Activated T-helper 17 cell treated with anti-CD3 and anti-CD28 coated beads, Interleukin-2, amount 50 U/mL, for 72 hours (primary cell): ENCODE results near the gene SLC8A1. TPM values are rescaled to one million over a fixed set of nuclear protein-coding genes. Genes with fewer than 3 reads are reported as not detected.

Experiments
- ATAC-seq: fragments of 150-1000 bp; cut with Tn5 transposase; replicated peaks from 2 replicates; pipeline ENCODE4 v1.10.0; 2021; ENCODE audit warnings: mild to moderate bottlenecking, moderate library complexity
- H3K27ac Mint-ChIP-seq: one replicate; pipeline ENCODE4 v1.8.0; 2022; ENCODE audit warnings: mixed read lengths
- H3K27me3 Mint-ChIP-seq: one replicate; pipeline ENCODE4 v1.8.0; 2022; ENCODE audit warnings: mixed read lengths
- H3K36me3 Mint-ChIP-seq: one replicate; pipeline ENCODE4 v1.8.0; 2022; ENCODE audit warnings: low read depth, mild to moderate bottlenecking, mixed read lengths
- H3K4me1 Mint-ChIP-seq: one replicate; pipeline ENCODE4 v1.8.0; 2022; ENCODE audit warnings: mixed read lengths
- H3K4me3 Mint-ChIP-seq: one replicate; pipeline ENCODE4 v1.8.0; 2022; ENCODE audit warnings: mild to moderate bottlenecking, mixed read lengths
- H3K9me3 Mint-ChIP-seq: one replicate; pipeline ENCODE4 v1.8.0; 2022; ENCODE audit warnings: mixed read lengths
- total RNA-seq, 2 donors: library from RNA; stranded (reverse); gene quantifications; one replicate each; pipeline ENCODE4 v1.2.3, GENCODE V29; 2022

Gene SLC8A1
- total RNA-seq, 2 donors from 2014 or later = 0.45 TPM; not detected in 1

DNA sequence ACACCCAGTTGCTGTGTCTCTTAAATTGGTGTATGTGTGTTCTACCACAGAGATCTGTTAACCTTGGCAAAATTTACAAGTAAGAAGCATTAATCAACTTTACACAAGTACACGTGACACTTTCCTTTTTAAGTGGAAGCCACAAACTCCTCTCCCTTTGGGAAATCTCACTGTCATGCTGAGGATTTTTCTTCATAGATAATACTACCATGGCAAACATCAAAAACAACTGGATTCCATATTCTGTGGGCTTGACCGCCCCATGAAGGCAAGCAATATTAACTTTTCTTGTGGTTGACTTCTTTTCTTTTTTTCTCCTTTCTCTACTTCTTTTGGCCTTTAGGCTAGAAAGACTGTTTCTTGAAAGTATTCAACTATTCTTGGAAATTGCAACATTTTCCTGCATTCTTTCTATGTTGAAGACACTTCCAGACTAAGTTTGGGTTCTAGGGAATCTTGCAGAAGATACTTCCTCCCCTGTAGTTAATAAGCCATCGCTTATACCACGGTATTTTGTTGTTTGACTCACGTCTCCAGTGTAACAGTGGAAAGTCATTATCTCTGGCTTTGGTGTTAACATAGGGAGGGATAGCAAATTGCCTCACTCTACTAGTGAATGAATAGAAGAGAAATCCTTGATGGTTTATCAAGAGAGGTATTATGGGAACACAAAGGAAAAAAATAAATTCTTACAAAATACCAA lies 79.5 kb downstream of the SLC8A1 start:
- H3K36me3 Mint-ChIP-seq = no peaks in the 10 kb centered on the region
- H3K9me3 Mint-ChIP-seq = peaks cover 3% of the 10 kb centered on the region
- no peak overlapping the region for H3K27ac Mint-ChIP-seq
- no peak for ATAC-seq
- no peak overlapping the region for H3K4me3 Mint-ChIP-seq
- no peaks in the 10 kb centered on the region for H3K4me1 Mint-ChIP-seq
- no peaks in the 10 kb centered on the region for H3K27me3 Mint-ChIP-seq

DNA sequence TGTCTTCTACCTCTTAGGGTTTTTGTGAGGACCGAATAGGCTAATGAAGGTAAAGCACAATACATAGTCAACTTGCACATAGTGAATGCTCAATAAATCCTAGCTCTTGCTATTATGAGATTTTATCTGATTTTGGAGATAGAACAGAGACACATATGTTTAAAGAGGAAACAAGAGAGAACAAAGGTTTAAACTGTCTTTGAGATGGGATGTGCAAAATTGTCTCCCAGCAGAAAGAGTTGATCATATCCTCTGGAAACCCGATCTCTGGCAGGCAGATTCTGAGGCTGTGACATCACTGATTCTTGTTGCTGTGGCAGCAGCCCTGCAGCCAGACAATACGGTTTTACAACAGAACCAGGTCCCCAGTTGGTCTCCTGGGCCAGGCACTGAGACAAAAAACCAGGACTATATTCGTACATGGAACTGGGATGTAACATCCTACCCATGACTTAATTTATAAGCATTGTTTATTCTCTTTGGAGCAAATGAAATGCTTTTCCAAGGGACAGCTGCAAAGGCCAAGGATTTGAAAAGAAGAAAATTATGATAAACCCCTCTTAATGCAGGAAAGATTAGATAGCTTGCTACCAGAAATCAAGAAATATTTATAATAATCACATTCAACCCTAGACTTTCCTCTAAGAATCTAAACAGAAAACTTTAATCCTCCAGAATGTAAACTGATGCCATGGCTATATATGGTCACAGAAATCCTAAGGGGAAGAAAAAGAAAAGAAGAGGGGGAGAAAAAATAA lies 80.2 kb downstream of the SLC8A1 start:
- Mint-ChIP-seq H3K9me3 (peaks cover 3% of the 10 kb centered on the region), H3K27ac (no peak overlapping the region), H3K36me3 (no peaks in the 10 kb centered on the region), H3K4me1 (no peaks in the 10 kb centered on the region), H3K27me3 (no peaks in the 10 kb centered on the region), H3K4me3 (no peak overlapping the region)
- no peak for ATAC-seq

DNA sequence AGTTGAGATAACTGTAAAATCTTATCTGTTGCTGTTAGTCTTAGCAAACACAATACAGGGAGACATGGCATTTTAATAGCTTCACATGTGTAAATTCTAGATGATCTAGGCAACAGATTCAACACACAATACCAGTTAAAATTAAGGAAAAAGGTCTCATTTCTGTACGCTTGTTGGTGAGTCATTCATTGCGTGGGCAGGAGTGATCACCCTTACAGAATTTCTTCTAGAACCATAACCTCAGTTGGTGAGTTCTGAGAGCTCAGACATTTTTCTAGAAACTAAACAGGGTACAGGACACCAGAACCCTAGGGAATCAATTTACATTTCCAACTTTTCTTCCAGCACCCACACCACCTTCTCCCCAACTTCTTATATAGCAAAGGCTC lies 81.9 kb downstream of the SLC8A1 start:
- Mint-ChIP-seq H3K4me1 (no peaks in the 10 kb centered on the region), H3K36me3 (no peaks in the 10 kb centered on the region), H3K4me3 (no peak overlapping the region), H3K27me3 (no peaks in the 10 kb centered on the region), H3K27ac (no peak overlapping the region), H3K9me3 (peaks cover 3% of the 10 kb centered on the region)
- no peak for ATAC-seq

DNA sequence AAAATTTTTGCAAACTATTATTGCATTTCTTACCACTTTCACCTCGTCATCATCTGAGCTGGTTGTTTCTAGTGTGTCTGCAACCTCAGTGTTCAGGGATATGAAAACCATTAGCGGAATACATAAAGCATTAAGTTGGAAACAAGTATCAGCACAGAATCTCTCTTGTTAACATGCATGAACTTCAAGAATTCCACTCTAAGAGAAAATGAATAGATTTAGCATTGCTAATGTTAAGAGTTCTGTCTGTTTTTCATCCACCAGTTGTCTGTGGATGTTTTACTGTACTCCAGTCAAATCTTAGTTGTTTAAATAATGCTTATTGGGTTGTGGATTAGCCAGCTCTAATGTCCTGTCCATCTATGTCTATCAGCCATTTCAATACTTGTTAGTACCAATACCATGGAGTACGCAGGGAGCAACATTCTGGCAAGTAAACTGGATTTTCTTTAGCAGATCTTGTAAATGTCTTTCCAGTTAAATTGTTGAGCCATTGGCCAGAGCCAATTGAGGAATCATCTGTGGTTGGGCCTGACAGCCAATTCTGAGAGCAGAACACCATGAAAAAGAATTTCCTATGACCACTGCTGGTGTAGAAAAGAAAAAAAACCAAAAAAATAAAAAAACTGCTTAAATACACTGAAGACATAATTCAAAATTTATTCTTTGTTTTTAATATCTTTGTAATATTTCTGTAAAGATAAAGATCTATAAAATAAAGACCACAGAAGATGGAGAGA lies 82.5 kb downstream of the SLC8A1 start:
- H3K9me3 Mint-ChIP-seq = peaks cover 3% of the 10 kb centered on the region
- no peaks in the 10 kb centered on the region for H3K36me3 Mint-ChIP-seq
- H3K4me1 Mint-ChIP-seq = no peaks in the 10 kb centered on the region
- H3K27me3 Mint-ChIP-seq = no peaks in the 10 kb centered on the region
- H3K4me3 Mint-ChIP-seq = no peak overlapping the region
- ATAC-seq = no peak
- H3K27ac Mint-ChIP-seq = no peak overlapping the region

DNA sequence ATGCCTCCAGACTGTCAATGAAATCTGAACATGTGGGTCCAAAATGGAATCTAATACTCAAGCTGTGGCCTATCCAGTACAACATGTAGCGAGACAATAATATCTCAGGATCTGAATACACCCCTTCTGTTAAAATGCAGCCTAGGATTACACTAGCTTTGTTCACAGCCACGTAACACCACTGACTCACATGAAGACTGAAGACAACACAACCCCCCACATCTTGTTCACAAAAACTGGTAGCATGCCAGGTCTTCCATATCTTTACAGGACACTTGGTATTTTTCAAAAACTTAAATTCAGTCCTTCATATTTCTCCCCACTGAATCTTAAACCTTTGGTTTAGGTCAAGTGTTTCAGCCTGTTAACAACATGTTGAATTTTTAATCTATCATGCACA lies 84.2 kb downstream of the SLC8A1 start:
- no peak overlapping the region for H3K27ac Mint-ChIP-seq
- no peak overlapping the region for H3K4me3 Mint-ChIP-seq
- H3K27me3 Mint-ChIP-seq = no peaks in the 10 kb centered on the region
- no peaks in the 10 kb centered on the region for H3K9me3 Mint-ChIP-seq
- H3K4me1 Mint-ChIP-seq = no peaks in the 10 kb centered on the region
- H3K36me3 Mint-ChIP-seq = no peaks in the 10 kb centered on the region
- no peak for ATAC-seq

DNA sequence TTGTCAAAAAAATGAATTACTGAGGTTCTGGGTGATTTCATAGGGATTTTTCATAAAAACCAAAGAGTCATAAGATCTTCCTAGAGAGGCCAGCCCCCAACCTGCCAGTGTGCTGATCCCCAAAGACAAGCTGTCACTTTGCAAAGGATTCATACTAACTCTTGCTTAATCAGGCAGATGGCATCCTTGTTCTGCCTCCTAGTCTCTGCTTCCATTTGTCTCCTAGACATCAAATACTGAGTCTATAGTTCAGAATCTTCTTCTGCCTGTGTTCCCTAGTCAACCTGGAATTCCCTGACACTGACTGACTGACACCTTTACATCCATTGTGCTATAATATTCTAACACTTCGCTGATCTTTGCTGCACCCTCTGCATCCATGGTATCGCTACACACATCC lies 84.9 kb downstream of the SLC8A1 start:
- H3K9me3 Mint-ChIP-seq = no peaks in the 10 kb centered on the region
- no peak overlapping the region for H3K27ac Mint-ChIP-seq
- H3K4me3 Mint-ChIP-seq = no peak overlapping the region
- ATAC-seq = no peak
- no peaks in the 10 kb centered on the region for H3K27me3 Mint-ChIP-seq
- H3K36me3 Mint-ChIP-seq = no peaks in the 10 kb centered on the region
- no peaks in the 10 kb centered on the region for H3K4me1 Mint-ChIP-seq

DNA sequence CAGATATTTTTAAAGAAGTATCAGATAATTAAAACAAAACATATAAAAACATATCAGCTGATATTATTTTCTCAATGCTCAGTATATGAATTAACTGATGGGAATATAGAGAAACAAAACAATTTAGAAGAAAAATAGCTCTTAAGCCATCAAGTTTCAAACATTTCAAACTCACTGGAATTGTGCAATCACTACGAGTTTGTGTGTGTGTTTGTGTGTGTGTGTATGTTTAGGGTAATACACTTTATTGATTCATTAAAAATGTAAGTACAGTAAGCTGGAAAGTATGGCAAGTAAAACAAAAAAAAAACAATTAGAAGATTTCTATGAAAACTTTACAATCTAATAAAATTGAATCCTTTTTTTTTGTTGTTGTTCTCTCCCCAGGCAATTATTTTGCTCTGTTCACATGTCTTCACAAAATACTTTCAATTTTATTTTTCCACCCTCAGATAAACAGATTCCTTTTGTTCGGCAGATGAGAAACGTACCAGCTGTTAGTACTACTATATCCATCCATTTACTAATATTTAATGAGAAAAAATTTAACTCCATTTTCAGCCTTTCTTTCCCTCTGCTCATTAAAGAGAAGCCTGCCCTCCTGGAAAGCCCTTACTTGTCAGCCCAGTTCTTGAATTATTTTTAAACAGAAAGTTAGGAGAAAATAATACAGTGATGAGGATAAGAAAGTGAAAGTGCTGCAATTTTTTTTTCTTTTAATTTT lies 87.6 kb downstream of the SLC8A1 start:
- Mint-ChIP-seq H3K27ac (no peak overlapping the region), H3K27me3 (no peaks in the 10 kb centered on the region), H3K36me3 (no peaks in the 10 kb centered on the region), H3K4me3 (no peak overlapping the region), H3K9me3 (no peaks in the 10 kb centered on the region), H3K4me1 (no peaks in the 10 kb centered on the region)
- ATAC-seq = no peak

DNA sequence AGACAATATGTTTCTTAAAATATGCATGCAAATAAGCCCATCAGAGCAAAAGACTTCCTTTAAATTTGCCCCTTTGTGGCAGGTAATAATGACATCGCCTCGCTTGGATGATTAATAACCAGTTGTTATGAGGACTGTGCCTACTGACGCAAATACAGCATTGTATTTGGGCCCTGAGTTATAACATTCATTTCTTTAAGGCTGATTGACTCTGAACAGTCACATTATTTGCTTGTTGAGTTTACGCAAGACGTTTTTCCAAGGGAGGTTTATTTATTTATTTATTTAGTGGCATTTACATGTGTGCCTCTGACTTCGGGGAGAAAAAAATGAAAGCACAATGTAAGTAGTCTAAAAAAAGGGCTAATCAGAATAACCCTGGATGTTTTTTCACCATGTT lies 88.3 kb downstream of the SLC8A1 start:
- no peaks in the 10 kb centered on the region for H3K9me3 Mint-ChIP-seq
- no peaks in the 10 kb centered on the region for H3K27me3 Mint-ChIP-seq
- H3K4me3 Mint-ChIP-seq = no peak overlapping the region
- H3K4me1 Mint-ChIP-seq = no peaks in the 10 kb centered on the region
- ATAC-seq = no peak
- H3K36me3 Mint-ChIP-seq = no peaks in the 10 kb centered on the region
- no peak overlapping the region for H3K27ac Mint-ChIP-seq

DNA sequence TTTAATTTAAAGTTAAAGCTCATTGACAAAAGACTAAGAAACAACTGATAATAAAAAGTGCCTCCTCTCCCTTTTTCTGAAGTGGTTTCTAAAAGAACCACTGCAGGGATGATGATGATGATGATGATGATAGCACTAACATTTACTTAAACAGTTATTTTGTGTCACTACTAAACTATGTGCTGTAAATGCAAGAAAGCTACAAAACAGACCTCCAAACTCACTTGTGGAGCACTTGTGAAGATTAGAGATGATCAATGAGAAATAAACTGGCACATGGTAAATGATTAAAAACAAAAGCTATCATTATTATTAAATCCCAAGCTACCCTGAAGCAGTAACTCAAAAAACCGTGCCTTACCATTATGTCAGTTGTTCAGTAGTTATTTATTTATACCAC lies 88.7 kb downstream of the SLC8A1 start:
- Mint-ChIP-seq H3K36me3 (no peaks in the 10 kb centered on the region), H3K4me1 (no peaks in the 10 kb centered on the region), H3K4me3 (no peak overlapping the region), H3K9me3 (no peaks in the 10 kb centered on the region), H3K27ac (no peak overlapping the region), H3K27me3 (no peaks in the 10 kb centered on the region)
- no peak for ATAC-seq

DNA sequence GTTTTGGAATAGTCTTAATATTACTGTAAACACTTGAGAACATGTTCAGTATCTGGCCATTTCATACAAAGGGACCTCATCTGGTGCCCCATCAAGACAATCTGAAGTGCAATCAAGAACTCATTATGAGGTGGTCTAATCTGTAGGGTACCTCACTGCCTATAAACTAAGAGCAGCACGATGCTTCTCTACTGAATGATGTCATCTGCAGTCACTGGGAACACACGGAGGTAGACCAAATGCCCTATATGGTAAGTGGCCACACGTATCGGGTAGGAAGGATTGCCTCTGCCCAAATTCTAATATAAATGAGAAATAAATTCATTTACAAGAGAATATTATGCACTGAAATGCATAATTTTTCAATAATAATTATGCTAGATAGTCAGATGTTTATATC lies 90.4 kb downstream of the SLC8A1 start:
- no peak for ATAC-seq
- Mint-ChIP-seq H3K9me3 (no peaks in the 10 kb centered on the region), H3K27me3 (no peaks in the 10 kb centered on the region), H3K36me3 (no peaks in the 10 kb centered on the region), H3K27ac (no peak overlapping the region), H3K4me1 (no peaks in the 10 kb centered on the region), H3K4me3 (no peak overlapping the region)

DNA sequence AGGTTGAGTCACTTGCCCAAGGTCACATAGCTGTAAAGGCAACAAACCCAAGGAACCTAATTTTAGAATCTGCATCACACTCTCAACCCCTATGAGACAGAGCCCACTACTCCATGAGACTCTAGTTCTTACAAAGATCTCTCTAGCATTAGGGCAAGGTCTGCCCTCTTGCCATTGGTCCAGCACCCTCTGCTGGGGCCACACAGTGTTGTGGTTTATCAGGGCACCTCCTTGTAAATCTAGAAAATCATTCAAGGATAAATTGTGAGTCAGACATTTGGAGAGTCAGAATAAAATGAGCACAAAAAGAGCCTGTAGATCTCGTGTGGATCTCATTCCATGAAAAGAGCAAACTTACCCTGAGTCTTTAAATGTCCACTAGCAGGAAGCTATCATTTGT lies 91.2 kb downstream of the SLC8A1 start:
- Mint-ChIP-seq H3K4me1 (no peaks in the 10 kb centered on the region), H3K4me3 (no peak overlapping the region), H3K27me3 (no peaks in the 10 kb centered on the region), H3K9me3 (no peaks in the 10 kb centered on the region), H3K27ac (no peak overlapping the region), H3K36me3 (no peaks in the 10 kb centered on the region)
- ATAC-seq = no peak

DNA sequence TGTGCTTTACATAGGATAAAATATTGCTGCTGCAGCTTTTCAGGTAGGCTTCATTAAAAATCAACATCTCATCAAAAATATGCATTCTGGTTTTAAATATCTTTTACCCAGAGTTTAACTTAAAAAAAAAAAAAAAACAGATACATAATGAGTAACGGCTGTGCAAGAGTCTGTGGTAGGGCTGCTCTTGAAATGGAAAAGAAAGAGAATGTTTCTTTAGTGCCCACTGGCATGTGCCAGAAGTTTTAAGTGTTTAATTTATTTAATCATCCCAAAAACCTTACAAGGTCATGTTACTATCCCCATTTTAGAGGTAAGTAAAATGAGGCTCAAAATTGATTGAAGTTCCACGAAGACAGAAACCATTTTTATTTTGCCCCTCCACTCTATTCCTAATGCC lies 92.1 kb downstream of the SLC8A1 start:
- no peak for ATAC-seq
- no peaks in the 10 kb centered on the region for H3K4me1 Mint-ChIP-seq
- no peaks in the 10 kb centered on the region for H3K36me3 Mint-ChIP-seq
- H3K27me3 Mint-ChIP-seq = no peaks in the 10 kb centered on the region
- H3K9me3 Mint-ChIP-seq = no peaks in the 10 kb centered on the region
- H3K27ac Mint-ChIP-seq = no peak overlapping the region
- no peak overlapping the region for H3K4me3 Mint-ChIP-seq

DNA sequence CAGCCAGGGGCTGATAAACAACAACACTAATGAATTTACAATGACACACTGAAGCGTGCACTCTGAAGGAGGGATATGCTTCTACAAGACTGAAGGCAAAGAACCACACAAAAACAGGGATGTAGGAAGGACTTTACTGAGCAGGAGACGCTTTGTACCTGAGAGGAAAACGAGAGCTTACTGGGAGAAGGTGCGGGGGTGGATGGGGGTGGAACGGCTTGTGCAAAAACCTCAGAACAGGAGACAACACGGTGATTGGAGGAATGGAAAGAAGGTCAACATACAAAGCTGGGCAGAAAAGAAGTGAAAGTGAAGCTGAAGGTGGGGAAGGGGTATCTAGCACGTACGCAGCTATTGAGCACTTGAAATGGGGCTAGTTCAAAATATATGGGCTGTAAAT lies 93.1 kb downstream of the SLC8A1 start:
- no peak overlapping the region for H3K27ac Mint-ChIP-seq
- no peaks in the 10 kb centered on the region for H3K9me3 Mint-ChIP-seq
- no peak for ATAC-seq
- H3K36me3 Mint-ChIP-seq = no peaks in the 10 kb centered on the region
- no peaks in the 10 kb centered on the region for H3K27me3 Mint-ChIP-seq
- H3K4me3 Mint-ChIP-seq = no peak overlapping the region
- H3K4me1 Mint-ChIP-seq = no peaks in the 10 kb centered on the region

DNA sequence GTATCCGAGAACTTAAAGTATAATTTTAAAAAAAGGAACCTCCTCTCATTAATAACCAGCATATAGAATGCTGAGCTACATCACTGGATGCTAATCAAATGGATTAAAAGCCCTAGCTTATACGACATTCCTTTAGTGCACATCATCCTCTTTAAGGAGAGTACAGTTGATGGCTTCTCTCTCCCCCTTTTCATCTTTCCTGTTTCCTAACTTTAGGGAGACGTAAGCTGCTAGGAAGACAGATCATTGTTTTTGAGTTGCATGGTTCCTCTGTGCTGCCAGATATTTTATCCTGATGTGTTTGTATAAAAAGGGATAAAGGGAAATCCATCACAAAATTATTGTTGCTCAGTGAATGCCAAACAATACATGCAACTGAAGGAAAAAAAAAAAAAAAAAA lies 94.2 kb downstream of the SLC8A1 start:
- no peak for ATAC-seq
- H3K9me3 Mint-ChIP-seq = no peaks in the 10 kb centered on the region
- H3K27me3 Mint-ChIP-seq = no peaks in the 10 kb centered on the region
- H3K4me3 Mint-ChIP-seq = no peak overlapping the region
- no peaks in the 10 kb centered on the region for H3K4me1 Mint-ChIP-seq
- no peaks in the 10 kb centered on the region for H3K36me3 Mint-ChIP-seq
- no peak overlapping the region for H3K27ac Mint-ChIP-seq
